ENCODE data around the gene CYP26B1.

Gene CYP26B1

GRCh38 chr2:72135921-72136320, 11.7 kb downstream of the CYP26B1 start:
- no peak overlapping the region for H3K4me3 ChIP-seq (ENCODE audit: control insufficient read depth, low read depth, low read length)
- TF ChIP-seq, protein P1, sequence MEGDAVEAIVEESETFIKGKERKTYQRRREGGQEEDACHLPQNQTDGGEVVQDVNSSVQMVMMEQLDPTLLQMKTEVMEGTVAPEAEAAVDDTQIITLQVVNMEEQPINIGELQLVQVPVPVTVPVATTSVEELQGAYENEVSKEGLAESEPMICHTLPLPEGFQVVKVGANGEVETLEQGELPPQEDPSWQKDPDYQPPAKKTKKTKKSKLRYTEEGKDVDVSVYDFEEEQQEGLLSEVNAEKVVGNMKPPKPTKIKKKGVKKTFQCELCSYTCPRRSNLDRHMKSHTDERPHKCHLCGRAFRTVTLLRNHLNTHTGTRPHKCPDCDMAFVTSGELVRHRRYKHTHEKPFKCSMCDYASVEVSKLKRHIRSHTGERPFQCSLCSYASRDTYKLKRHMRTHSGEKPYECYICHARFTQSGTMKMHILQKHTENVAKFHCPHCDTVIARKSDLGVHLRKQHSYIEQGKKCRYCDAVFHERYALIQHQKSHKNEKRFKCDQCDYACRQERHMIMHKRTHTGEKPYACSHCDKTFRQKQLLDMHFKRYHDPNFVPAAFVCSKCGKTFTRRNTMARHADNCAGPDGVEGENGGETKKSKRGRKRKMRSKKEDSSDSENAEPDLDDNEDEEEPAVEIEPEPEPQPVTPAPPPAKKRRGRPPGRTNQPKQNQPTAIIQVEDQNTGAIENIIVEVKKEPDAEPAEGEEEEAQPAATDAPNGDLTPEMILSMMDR (conservative IDR thresholded peaks at IDR 0.05; ENCODE audit: control insufficient read depth, insufficient read depth, low read depth, low read length), result no peak
- no peak for DNase-seq (ENCODE audit: low read depth)

GRCh38 chr2:72134997-72135800, 12.5 kb downstream of the CYP26B1 start:
- DNase-seq (ENCODE audit: low read depth), result no peak
- H3K4me3 ChIP-seq (ENCODE audit: control insufficient read depth, low read depth, low read length), result no peak overlapping the region
- TF ChIP-seq, protein P1 (conservative IDR thresholded peaks at IDR 0.05; ENCODE audit: control insufficient read depth, insufficient read depth, low read depth, low read length), result no peak

- DNase-seq (ENCODE audit: low read depth), result no peak
- no peak overlapping the region for H3K4me3 ChIP-seq (ENCODE audit: control insufficient read depth, low read depth, low read length)
- TF ChIP-seq, protein P1 (conservative IDR thresholded peaks at IDR 0.05; ENCODE audit: control insufficient read depth, insufficient read depth, low read depth, low read length), result no peak
These were observed 13.2 kb downstream of the CYP26B1 start for GRCh38 chr2:72134408-72134996.

- TF ChIP-seq, protein P1 (conservative IDR thresholded peaks at IDR 0.05; ENCODE audit: control insufficient read depth, insufficient read depth, low read depth, low read length), result no peak
- DNase-seq (ENCODE audit: low read depth), result no peak
These were observed 13.8 kb downstream of the CYP26B1 start for GRCh38 chr2:72133721-72134407.

DNA sequence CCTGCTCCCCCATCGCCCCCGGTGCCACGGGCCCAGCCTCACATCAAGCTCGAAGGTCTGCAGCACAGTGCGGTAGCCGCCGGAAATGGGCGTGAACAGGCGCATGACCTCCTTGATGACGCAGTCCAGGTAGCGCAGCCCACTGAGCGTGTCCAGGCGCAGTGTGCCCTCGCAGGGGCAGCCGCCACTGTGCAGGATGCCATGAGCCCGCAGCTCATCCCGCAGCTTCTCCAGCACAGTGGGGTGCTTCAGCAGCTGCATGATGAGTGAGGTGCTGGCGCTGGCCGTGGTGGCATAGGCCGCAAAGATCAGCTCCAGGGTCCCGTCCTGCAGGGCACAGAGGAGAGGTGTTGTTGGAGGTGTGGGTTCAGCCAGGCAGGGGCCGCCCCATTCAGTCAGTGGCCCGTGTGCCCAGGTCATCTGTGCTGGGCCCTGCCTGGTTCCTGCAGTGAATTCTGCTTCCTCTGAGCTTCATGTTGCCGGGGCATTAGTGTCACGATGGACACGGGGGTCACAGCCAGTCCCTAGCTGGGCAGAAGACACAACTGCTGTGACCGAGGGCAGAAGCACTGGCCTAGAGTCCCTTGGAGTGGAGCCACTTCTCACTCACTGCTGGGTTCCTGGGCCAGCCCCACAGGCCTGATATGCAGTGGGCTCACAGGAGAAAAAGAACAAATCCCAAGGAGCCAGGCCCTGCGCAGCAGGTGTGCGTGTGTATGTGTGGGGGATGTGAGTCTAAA, 14.5 kb downstream of the CYP26B1 start:
- no peak for DNase-seq (ENCODE audit: low read depth)
- H3K4me3 ChIP-seq (ENCODE audit: control insufficient read depth, low read depth, low read length), result no peak overlapping the region
- TF ChIP-seq, protein P1 (conservative IDR thresholded peaks at IDR 0.05; ENCODE audit: control insufficient read depth, insufficient read depth, low read depth, low read length), result no peak

More at GRCh38 chr2:72133721-72134407, 13.8 kb downstream of the CYP26B1 start:
- no peak overlapping the region for H3K4me3 ChIP-seq (ENCODE audit: control insufficient read depth, low read depth, low read length)

Measured in fibroblast of mammary gland (primary cell).